NOMO-1 treated with dmso at 0.1 percent for 144 hours (cell line): ENCODE data around the gene IL36G.

ENCODE experiments used
- DNase-seq: peaks from one replicate; lab custom pipeline; 2025; ENCODE audit not compliant: unreplicated experiment; lab: John Stamatoyannopoulos, UW

The IL36G gene

DNA sequence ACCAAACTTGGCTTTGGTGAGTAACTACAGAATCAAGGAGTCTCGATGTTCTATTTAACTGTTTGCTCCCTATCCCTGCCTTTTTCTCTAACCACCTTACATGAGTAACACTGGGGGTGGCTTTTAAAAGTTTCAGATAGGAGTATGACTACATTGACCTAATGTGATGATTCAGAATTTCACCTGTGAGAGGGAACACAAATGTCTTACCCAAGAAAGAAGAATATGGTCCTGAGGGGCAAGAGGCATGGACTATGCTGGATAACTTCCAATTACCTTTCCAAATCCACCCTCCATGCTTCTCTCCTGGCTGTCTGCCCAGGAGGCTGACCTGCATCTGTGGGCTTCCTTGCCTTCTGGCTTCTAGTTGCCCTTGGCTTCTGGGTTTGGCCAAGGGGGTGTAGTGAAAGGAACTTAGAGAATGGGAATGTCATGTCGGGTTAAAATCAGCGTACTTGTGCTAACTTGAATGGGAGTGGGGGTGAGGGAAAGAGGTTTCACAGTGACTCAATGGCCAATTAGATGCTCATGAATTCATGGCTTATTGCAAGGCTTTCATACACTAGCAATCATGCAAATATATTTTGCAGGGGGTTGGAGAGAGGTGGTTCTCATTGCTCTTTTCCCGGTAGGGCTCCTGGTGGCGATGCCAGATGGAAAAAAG lies 5.3 kb upstream of the IL36G start:
- no peak for DNase-seq

DNA sequence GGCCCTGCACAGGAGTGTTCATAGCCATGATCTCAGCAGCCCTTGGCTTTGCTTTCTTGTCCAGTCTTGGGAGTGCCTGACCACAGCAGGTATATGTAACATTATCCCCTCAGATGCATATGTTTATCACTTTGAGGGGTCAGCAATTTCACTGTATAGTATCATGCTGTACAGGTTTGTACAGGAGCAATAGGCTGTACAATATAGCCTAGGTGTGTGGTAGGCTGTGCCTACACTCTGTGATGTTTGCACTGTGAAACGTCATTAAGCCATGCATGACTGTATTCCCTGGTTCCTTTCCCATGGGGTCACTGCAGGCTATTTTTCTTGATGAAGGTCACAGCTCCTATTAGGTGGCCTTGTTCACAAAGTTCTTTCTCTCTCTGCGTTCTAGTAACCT lies 4.7 kb upstream of the IL36G start:
- no peak for DNase-seq

DNA sequence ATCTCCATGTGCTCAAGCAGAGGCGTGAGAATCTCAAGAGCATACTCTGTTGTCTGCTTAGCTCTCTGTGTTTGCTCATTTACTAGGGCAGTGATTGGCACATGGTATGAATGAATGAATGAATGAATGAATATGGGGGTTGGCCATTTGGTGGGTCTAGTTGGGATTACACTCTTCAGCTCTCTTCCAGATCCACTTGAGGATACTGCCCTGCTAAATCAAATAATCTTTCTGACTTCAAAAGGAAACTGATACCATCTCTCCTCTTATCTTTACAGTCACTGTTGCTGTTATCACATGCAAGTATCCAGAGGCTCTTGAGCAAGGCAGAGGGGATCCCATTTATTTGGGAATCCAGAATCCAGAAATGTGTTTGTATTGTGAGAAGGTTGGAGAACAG lies 1.9 kb downstream of the IL36G start:
- no peak for DNase-seq

DNA sequence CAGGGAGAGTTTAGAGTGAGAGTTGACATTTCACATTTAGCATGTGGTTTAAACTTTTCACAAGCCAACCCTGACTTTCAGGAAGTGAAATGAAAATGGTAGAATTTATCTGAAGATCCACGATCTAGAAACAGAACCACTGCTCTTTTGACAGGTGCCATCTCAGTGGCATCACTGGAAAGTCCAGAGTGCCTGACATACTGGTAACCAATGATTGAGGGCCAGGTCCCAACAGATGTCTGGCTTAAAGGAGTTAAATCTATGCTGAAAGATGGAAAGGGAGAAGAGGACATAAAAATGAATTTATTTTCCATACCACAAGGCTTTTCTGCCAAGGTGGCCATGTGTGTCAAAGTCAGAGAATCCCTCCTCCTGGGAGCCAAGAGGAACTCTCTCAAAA lies 2.7 kb downstream of the IL36G start:
- DNase-seq: no peak

DNA sequence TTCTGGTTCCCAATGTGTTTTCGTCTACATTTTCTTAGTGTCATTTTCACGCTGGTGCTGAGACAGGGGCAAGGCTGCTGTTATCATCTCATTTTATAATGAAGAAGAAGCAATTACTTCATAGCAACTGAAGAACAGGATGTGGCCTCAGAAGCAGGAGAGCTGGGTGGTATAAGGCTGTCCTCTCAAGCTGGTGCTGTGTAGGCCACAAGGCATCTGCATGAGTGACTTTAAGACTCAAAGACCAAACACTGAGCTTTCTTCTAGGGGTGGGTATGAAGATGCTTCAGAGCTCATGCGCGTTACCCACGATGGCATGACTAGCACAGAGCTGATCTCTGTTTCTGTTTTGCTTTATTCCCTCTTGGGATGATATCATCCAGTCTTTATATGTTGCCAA lies 7.3 kb downstream of the IL36G start:
- no peak for DNase-seq

DNA sequence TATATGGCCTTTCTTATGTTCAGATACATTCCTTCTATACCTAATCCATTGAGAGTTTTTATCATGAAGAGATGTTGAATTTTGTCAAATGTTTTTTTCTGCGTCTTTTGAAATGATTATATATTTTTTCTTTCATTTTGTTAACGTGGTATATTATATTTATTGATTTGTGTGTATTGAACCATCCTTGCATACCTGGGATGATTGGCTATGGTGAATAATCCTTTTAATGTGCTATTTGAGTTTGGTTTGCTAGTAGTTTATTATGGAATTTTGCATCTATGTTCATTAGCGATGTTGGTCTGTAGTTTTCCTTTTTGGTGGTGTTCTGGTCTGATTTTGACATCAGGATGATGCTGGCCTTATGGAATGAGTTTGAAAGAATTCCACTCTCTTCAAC lies 11.8 kb downstream of the IL36G start:
- no peak for DNase-seq

DNA sequence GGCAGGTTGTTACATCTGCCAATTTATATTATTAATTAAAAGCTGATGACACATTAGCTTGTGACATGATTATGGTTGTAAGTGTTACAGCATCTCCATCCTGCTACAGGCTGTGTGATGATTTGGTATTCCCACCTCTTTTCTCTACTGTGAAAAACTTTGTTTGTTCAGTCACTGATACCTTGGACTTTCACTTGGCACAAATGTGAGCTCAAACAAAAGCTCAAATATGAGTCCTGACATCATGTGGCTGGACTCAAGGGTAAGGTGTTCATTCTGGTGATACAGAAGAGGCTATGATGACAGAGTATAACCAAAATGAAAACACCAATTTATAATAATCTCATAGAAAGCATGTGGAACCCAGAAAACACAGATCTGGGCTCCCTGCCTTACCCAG lies 16.0 kb downstream of the IL36G start:
- no peak for DNase-seq

DNA sequence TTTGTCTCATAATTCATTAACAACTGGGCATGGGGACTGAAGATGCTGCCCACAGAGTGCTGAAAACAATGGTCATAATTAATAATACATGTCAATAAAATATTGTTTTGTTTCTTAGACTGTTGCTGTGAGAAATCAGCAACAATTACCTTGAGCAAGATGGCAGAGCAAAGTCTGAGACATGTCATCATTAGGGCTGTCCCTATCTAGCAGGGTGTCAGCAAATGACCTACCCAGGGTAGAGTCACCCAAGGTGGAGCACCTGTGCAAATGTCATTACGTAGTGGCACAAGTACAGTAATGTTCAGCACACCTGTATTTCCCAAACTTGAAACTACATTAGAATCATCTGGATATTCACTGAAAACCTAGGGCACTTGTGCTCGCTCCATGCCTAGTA lies 16.8 kb downstream of the IL36G start:
- no peak for DNase-seq

DNA sequence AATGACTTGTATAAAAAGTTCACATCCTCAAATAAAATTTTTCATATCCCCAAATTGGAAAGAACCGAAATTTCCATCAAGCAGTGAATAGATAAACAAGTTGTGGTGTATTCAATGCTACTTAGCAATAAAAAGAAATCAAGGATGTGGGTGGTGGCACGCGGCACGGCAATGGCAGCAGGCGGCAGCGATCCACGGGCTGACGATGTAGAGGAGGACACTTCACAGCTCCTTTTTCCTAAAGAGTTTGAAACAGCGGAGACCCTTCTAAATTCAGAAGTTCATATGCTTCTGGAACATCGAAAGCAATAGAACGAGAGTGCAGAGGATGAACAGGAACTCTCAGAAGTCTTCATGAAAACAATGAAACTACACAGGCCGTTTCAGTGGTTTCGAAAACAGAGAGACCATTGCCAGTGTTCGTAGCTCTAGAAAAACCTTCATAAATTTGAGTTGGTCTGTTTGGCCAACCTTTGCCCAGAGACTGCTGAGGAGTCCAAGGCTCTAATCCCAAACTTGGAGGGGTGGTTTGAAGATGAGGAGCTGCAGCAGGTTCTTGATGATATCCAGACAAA lies 17.6 kb downstream of the IL36G start:
- DNase-seq: no peak

DNA sequence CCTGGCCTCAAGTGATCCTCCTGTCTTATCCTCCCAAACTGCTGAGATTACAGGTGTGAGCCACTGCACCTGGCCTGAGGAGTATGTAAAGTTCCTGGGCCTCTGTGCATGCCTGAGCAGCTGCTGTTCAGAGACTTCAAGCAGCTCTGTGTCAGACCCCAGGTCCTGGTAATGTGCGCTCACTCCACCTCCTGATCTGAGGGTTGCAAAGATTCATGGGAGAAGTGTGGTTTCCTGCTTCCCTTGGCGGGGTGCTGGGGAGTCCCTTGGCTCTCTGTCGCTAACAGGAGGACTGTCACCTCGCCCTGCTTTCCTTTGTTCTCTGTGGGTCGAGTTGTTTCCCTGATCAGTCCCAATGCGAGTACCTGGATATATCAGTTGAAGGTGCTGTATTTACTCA lies 18.8 kb downstream of the IL36G start:
- no peak for DNase-seq

DNA sequence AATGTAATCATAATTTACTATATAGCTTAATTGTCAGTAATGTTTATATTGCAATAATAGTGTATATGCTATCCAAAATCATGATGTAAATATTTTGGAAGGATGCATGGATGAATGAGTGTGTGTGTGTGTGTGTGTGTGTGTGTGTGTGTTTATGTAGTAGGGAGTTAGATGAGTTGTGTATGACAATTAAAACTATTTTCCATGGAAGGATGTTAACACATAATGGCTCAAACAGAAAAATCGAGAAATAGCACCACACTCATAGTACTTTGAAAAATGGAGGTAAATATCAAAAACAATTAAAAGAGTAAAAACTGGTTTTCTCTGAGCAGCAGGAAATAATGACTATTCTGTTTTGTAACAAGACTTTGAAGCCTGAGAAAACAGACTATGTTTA lies 19.3 kb downstream of the IL36G start:
- DNase-seq: no peak

DNA sequence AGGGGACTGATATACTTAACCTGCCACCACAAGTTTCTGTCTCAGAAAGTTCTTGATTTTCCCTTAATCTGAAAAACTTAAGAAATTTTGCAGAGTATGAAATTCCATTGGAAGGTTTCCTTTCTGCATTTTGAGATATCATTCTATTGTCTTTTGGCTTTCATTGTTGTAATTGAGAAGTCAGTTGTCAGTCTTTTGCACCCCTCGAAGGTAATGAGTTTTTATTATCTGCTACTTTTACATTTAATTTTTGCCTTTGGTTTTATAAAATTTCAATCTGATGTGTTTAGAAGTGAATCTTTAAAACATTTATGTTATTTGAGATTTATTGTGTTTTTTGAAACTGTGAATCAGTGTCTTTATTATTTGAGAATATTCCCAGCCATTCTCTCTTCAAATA lies 22.6 kb downstream of the IL36G start:
- no peak for DNase-seq

DNA sequence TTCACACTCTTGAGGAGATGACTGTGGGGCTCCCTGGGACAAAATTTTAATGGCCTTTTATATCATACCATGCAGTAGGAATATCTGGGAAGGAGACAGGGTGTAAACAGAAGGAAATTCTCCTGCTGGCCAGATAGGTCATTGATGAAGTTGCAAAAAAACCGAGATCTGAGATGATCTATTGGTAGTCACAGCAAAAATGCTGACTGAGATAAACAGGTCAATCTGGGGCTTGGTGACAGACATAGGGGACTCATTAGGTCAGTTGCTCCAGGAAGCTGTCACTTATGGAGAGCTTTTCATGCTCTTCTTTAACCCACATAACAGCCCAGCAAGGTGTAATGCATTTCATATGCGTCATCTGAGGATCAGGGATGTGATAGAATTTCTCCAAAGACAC lies 24.9 kb downstream of the IL36G start:
- no peak for DNase-seq

DNA sequence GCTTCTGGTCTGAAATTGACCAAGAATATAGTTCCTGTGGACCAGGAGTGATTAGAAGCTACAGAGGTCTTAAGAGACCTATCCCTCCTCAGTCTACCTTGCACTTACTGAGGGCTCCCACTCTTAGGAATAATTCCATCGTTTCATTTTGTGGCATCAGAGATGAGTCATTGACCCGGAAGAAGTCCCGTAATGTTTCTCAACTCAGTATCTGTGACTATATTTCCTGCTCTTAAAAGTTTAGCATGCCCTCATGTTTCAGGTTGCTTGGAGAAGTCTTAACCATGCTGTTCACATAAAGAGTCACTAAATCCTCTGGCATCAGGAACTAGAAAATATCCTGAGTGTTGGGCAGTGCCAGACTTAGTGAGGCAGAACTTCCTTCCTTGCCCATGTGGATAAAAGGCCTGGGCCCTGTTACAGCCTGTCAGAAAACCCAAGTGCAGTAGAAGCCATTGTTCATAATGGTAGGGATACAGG lies 27.3 kb downstream of the IL36G start, which contains the start of gene IL36A:
TSS of gene IL36A (plus strand) at position 430 of the 480 bp plus-strand sequence. CDS start 413 bp downstream, outside the sequence.
- DNase-seq: no peak

DNA sequence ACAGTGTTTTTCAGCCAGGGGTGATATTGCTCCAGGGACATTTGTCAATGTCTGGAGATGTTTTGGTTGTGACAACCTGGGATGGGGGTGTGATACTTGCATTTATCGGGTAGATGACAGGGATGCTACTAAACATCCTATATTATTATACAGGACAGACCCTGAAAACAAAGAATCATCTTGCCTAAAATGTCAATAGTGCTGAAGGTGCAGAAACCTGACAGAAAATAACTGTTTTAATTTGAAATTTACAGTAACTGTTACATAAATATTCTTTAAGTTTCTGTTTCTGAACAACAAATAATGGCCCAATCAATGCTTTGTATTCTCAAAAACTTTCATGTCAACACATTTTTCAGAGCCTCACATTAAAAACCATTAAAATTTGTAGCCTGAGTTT lies 29.4 kb downstream of the IL36G start:
- DNase-seq: no peak

DNA sequence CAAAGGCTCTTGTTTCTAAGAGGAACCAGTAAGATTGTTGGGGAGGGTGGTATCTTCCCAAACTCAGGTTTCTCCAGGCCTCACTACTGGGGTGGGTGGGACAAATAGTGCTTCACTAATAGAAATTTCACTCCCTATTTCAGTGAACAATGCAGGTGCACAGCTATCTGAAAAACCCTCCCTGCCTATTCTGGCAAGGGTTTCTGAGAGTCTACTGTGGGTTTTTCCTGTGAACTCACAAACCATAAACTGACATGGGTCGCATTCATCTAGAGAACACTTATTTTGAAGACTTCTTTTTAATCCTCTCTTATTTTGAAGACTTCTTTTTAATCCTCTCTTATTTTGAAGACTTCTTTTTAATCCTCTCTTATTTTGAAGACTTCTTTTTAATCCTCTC lies 31.8 kb downstream of the IL36G start:
- no peak for DNase-seq

DNA sequence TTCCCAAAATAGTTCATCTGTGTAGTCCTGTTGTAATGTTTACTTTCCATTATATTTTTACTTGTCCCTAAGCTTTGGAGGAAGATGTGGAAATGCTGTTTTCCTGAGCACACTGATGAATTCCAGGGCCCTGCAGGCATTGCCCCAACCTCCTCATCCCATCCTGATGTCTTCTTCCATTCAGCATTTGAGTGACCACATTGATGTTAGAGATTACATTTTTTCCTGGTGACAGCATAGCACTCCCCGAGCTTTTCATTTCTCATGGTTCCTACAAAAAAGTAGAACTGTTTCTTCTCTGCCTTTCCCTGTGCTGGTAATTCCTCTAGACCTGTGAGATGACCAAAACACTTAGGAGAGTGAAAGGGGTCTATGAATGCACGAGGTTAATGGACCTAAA lies 32.3 kb downstream of the IL36G start:
- DNase-seq: no peak

DNA sequence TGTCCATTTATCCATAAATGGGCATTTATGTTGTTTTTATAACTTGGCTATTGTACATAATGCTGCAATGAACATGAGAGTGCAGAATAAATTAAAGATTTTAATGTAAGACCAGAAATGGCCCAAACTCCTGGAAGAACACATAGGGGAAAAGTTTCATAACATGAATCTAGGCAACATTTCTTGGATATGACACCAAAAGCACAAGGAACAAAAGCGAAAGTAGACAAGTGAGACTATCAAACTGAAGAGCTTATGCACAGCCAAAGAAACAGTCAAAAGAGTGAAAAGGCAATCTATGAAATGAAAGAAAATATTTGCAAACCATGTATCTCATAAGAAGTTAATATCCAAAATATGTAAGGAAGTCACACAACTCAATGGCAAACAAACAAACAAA lies 33.3 kb downstream of the IL36G start:
- no peak for DNase-seq

DNA sequence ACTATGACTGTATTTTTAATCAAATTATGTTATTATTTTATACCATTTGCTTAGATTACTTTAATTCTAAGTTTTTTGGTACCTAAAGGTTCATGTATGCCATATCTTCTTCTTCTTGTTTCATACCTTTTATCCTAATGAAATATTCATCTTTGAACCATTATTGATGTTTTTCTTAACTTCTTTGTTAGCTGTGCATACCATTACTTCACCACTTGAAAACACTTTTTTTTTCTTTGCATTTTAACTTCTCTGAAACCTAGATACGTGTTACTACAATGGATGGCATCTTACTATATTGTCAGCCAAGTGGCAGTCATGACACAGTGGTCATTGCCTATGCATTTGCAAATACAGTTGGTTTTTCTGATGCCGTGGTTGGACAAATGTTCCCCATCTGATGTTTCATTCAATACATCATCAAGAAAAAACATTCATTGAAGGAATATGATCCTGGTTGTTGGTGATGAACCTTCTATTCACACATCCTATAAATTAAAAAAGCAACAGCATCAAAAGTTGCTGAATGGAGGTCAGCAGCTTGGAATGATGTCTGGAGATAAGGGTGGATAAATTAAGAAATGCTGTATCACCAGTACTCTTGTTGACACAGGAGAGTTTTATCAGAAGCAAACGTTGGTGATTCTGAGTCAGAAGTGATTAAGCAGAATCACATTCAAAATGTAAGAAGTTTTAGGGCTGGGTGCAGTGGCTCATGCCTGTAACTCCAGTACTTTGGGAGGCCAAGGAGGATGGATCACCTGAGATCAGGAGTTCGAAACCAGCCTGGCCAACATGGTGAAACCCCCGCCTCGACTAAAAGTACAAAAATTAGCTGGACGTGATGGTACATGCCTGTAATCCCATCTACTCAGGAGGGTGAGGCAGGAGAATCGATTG lies 34.9 kb downstream of the IL36G start:
- no peak for DNase-seq

DNA sequence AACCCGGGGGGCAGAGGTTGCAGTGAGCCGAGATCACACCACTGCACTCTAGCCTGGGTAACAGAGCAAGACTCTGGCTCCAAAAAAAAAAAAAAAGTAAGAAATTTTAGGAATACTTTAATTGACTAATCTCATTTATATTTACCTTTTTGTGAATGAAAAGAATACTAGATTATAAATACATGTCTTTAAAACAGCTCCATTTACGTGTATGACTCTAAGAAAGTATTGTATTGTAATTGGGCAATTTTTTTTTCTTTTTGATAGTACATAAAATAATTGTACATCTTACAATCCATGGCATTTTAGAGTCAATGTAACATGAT lies 35.5 kb downstream of the IL36G start:
- no peak for DNase-seq

DNA sequence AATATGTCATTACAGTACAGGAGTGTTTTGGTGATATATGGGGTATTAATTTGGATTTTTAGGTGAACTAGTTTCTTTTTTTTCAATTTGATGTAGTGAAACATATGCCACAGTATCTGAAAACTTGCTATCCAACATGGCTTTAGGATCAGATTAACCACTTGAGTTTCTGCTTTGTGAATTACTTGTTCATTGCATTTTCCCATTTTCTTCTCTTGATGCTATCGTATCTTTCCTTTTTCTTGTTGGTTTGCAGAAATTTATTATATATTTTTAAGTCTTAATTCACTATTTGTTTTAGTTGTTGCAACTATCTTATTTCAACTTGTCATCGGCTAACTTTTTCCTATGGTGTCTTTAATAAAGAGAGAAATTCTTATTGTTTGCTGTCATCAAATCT lies 36.3 kb downstream of the IL36G start:
- no peak for DNase-seq

DNA sequence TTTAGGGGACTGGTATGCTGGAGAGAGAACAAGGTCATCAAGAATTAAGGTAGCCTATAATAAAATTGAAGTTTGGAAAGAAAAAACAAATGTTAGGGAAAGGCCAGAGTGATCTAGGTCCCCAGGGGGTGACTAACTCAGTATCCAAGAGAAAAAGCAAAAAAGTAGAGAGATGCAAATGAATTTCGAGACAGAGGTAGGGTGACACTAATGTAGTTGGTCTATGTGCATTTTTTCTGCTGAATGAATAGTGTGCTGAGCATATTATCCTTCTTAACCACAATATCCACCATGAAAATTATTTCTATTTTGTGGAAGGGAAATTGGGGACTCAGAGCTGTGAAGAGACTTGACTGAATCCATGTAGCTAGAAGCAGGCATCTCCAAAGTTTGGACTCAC lies 37.2 kb downstream of the IL36G start:
- no peak for DNase-seq
